HepG2 (cell line): ENCODE data around the gene YPEL3. TPM values are rescaled to one million over a fixed set of nuclear protein-coding genes. Genes with fewer than 3 reads are reported as not detected.

Experiments used
- AGO1 ChIP-seq: fragments of 200-400 bp; formaldehyde crosslinking; IDR thresholded peaks from 2 replicates; pipeline ENCODE4 v1.6.1; 2017; ENCODE audit warnings: mild to moderate bottlenecking, low read depth, low read length, moderate library complexity; ENCODE audit not compliant: poor library complexity, severe bottlenecking
- AKAP8 ChIP-seq: sonication (generic); formaldehyde crosslinking; IDR thresholded peaks from 2 replicates; pipeline ENCODE4 v1.5.1; 2020; ENCODE audit warnings: mild to moderate bottlenecking, missing genetic modification reagents
- ARID4A ChIP-seq: sonication (generic); formaldehyde crosslinking; IDR thresholded peaks from 2 replicates; pipeline ENCODE4 v1.5.0; 2020; ENCODE audit warnings: mild to moderate bottlenecking, missing genetic modification reagents, borderline replicate concordance
- BHLHE40 ChIP-seq: IDR thresholded peaks from 2 replicates; pipeline ENCODE4 v1.6.1; 2011; ENCODE audit warnings: low read length, improper control_type of control experiment
- CENPBD1 ChIP-seq: sonication (generic); formaldehyde crosslinking; IDR thresholded peaks from 2 replicates; pipeline ENCODE4 v1.8.0; 2022; ENCODE audit warnings: missing genetic modification reagents, low read depth, mild to moderate bottlenecking, borderline replicate concordance
- DNMT3B ChIP-seq: conservative IDR thresholded peaks from 2 replicates; pipeline ENCODE4 v1.6.1; 2016; ENCODE audit warnings: missing biosample characterization, control low read depth
- JDP2 ChIP-seq: sonication (generic); formaldehyde crosslinking; IDR thresholded peaks from 2 replicates; pipeline ENCODE4 v1.8.1; 2022; ENCODE audit warnings: missing genetic modification reagents, borderline replicate concordance
- KDM6A ChIP-seq: IDR thresholded peaks from 2 replicates; pipeline ENCODE4 v1.6.1; 2016; ENCODE audit warnings: low read depth
- MED8 ChIP-seq: sonication (generic); formaldehyde crosslinking; IDR thresholded peaks from 2 replicates; pipeline ENCODE4 v1.8.1; 2023; ENCODE audit warnings: mild to moderate bottlenecking, missing genetic modification reagents; ENCODE audit not compliant: insufficient replicate concordance
- MIER2 ChIP-seq: IDR thresholded peaks from 2 replicates; pipeline ENCODE4 v1.6.1; 2016; ENCODE audit warnings: missing biosample characterization, missing genetic modification reagents
- MIXL1 ChIP-seq: IDR thresholded peaks from 2 replicates; pipeline ENCODE4 v1.6.1; 2016
- RBAK ChIP-seq: sonication (generic); formaldehyde crosslinking; IDR thresholded peaks from 2 replicates; pipeline ENCODE4 v1.5.1; 2020; ENCODE audit warnings: mild to moderate bottlenecking, missing genetic modification reagents
- RFX1 ChIP-seq: fragments of 450-650 bp; IDR thresholded peaks from 2 replicates; pipeline ENCODE4 v1.6.1; 2017
- SATB2 ChIP-seq: sonication (generic); formaldehyde crosslinking; IDR thresholded peaks from 2 replicates; pipeline ENCODE4 v1.5.0; 2020; ENCODE audit warnings: missing genetic modification reagents
- SRSF1 ChIP-seq: fragments of 200-400 bp; formaldehyde crosslinking; optimal IDR thresholded peaks from 2 replicates; pipeline ENCODE3; 2017; ENCODE audit warnings: mild to moderate bottlenecking, low read depth, low read length, moderate library complexity
- TAF1 ChIP-seq: sonication (generic); formaldehyde crosslinking; IDR thresholded peaks from 2 replicates; pipeline ENCODE4 v1.4.0; 2020; ENCODE audit warnings: missing genetic modification reagents
- TSC22D2 ChIP-seq: sonication (generic); formaldehyde crosslinking; IDR thresholded peaks from 2 replicates; pipeline ENCODE4 v1.5.1; 2020; ENCODE audit warnings: missing genetic modification reagents, mild to moderate bottlenecking, borderline replicate concordance
- ZBTB42 ChIP-seq: sonication (generic); formaldehyde crosslinking; IDR thresholded peaks from 2 replicates; pipeline ENCODE4 v1.5.0; 2020; ENCODE audit warnings: mild to moderate bottlenecking, missing genetic modification reagents
- ZMYM2 ChIP-seq: sonication (generic); formaldehyde crosslinking; IDR thresholded peaks from 2 replicates; pipeline ENCODE4 v1.8.0; 2022; ENCODE audit warnings: mild to moderate bottlenecking, missing genetic modification reagents
- ZNF234 ChIP-seq: sonication (generic); formaldehyde crosslinking; conservative IDR thresholded peaks from 2 replicates; pipeline ENCODE4 v1.5.1; 2020; ENCODE audit warnings: mild to moderate bottlenecking, missing genetic modification reagents
- polyA plus RNA-seq, 8 experiments: library from polyadenylated mRNA; depleted of rRNA in 3 of 8; stranded (reverse) in 7 of 8; unstranded in 1 of 8; fragments of >200 nt; fragmentation: Illumina TruSeq in 4 of 8; extraction: Trizol in 4 of 8; gene quantifications; 2 replicates each; pipeline versions ENCODE4 v1.2.1 to v1.2.3, GENCODE V29; 2011 to 2016; ENCODE audit warnings: low read depth in 4 of 8, missing spikeins in 1 of 8, mixed read lengths in 1 of 8; ENCODE audit not compliant: insufficient read depth in 1 of 8
- total RNA-seq, 5 experiments: library from RNA; depleted of rRNA; stranded (reverse); fragments of >200 nt; fragmentation: Illumina TruSeq; extraction: Trizol; gene quantifications; 2 replicates each; pipeline ENCODE4 v1.2.3, GENCODE V29; 2016; ENCODE audit warnings: low read depth in 1 of 5
- TF ChIP-seq, protein P1 (sequence below): sonication (generic); formaldehyde crosslinking; IDR thresholded peaks from 2 replicates; pipeline ENCODE4 v1.8.1; 2023; ENCODE audit warnings: mild to moderate bottlenecking, missing genetic modification reagents, borderline replicate concordance

Gene YPEL3
- total and polyA plus RNA-seq, 2 of the 13 experiments (the other 11 are each of a cell fraction or from before 2014, with no cell fraction given), result 5.4 to 47.0 TPM

DNA sequence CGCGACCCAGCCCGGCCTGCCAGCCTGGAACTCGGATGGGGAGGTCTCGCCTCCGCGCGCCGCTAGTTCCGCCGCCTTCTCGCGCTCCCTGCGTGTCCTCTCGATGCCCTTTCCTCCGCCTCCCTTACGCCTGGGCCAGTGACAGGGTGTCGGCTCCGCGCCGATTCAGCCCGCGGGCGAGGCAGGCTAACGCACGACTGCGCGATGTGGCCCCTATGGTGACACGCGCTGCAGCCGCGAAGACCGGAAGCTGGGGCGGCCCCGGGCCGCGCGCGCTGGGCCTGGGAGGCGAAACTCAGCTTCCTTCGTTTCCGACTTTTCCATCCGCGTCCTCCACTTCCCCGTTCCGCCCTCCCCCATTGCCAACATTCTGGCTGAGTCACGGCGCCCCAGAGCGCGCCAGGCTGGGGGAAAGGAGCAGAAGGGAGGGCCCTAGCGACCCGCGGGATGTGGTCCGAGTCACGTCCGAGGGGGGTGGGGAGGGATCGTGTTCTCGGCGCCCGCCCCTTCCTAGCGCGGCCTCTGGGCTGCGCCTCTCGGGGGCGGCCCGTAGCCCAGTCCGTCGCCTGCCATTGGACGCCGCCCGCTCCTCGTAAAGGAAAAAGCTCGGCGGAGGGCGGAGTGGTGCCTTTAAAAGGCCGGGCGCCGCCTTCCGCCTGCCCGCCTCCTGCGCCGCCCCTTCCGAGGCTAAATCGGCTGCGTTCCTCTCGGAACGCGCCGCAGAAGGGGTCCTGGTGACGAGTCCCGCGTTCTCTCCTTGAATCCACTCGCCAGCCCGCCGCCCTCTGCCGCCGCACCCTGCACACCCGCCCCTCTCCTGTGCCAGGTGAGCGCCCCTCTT lies 30.7 kb downstream of the YPEL3 start, which contains the start of gene ALDOA (continued):
- peak; percentile 99 for TF ChIP-seq MED8 (CRISPR knock-in tag)
- peak; percentile 30; the same call in 1 of the 2 replicates for TF ChIP-seq JDP2 (CRISPR knock-in tag)
- peak; percentile 28; the same call in 1 of the 2 replicates for TF ChIP-seq CENPBD1 (CRISPR knock-in tag)
- peak; percentile 60; the same call in 1 of the 2 replicates for TF ChIP-seq MIXL1 (CRISPR knock-in tag)
- TF ChIP-seq ZNF234 (CRISPR knock-in tag), result peak; percentile 99
- peak; percentile 72 for TF ChIP-seq TSC22D2
- no peak for TF ChIP-seq RFX1
- TF ChIP-seq KDM6A (CRISPR knock-in tag), result peak; percentile 84
- TF ChIP-seq AKAP8 (CRISPR knock-in tag), result peak; percentile 98
- peak; percentile 82 for TF ChIP-seq MIER2 (CRISPR knock-in tag)
- TF ChIP-seq BHLHE40, result peak; percentile 56; the same call in 1 of the 2 replicates
- no peak; the same call in 1 of the 2 replicates for TF ChIP-seq ZBTB42 (CRISPR knock-in tag)
- TF ChIP-seq SATB2 (CRISPR knock-in tag), result 0 out of 2 replicates have a peak, but pooled peaks have one; percentile 20
- peak; percentile 22; the same call in 1 of the 2 replicates for TF ChIP-seq ZMYM2 (CRISPR knock-in tag)
- TF ChIP-seq DNMT3B (CRISPR knock-in tag), result peak; percentile 67; the same call in 1 of the 2 replicates
- TF ChIP-seq RBAK, result no peak
- TF ChIP-seq, protein P1, sequence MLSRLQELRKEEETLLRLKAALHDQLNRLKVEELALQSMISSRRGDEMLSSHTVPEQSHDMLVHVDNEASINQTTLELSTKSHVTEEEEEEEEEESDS, result peak; percentile 82; the same call in 1 of the 2 replicates
- no peak for TF ChIP-seq SRSF1
- peak; percentile 92 for TF ChIP-seq TAF1
- TF ChIP-seq ARID4A (CRISPR knock-in tag), result peak; percentile 97
- TF ChIP-seq AGO1, result peak; percentile 79
